Kidney epithelial cell (primary cell): ENCODE data around the gene PNMA8C. TPM values are rescaled to one million over a fixed set of nuclear protein-coding genes. Genes with fewer than 3 reads are reported as not detected.

Experiments
- DNase-seq: peaks from one replicate; pipeline ENCODE4 v3.0.0-alpha.2; 2010; ENCODE audit warnings: low read depth
- H3K27me3 ChIP-seq: 2 replicates; pipeline ENCODE4 v1.6.0; 2011; ENCODE audit warnings: low read length; ENCODE audit not compliant: control insufficient read depth, insufficient read depth
- H3K36me3 ChIP-seq: 2 replicates; pipeline ENCODE4 v1.5.1; 2011; ENCODE audit warnings: low read length; ENCODE audit not compliant: control insufficient read depth, insufficient read depth
- H3K4me3 ChIP-seq: 2 replicates; pipeline ENCODE4 v1.5.1; 2011; ENCODE audit warnings: low read depth, mild to moderate bottlenecking, control low read depth, low read length
- CTCF ChIP-seq: IDR thresholded peaks from 2 replicates; pipeline ENCODE4 v1.5.1; 2011; ENCODE audit warnings: mild to moderate bottlenecking, moderate library complexity, low read length, control low read depth, inconsistent platforms; ENCODE audit not compliant: insufficient read depth, poor library complexity, severe bottlenecking
- total RNA-seq: library from RNA; depleted of rRNA; stranded (reverse); fragments of >200 nt; gene quantifications from 2 replicates; pipeline ENCODE4 v1.2.3, GENCODE V29; 2015

Gene PNMA8C
- 0.25 and 0.27 TPM in 2 replicates for total RNA-seq

GRCh38 chr19:46428239-46429135, at the start of gene PNMA8C:
Gene PNMA8C (minus strand): TSS chr19:46428936. CDS start chr19:46428359, 577 bp downstream.
- H3K36me3 ChIP-seq, result no peaks in the 10 kb centered on the region
- DNase-seq, result no peak
- peaks cover 6% of the 10 kb centered on the region for H3K27me3 ChIP-seq
- no peak within 1 kb of the TSS for H3K4me3 ChIP-seq
- no peak for TF ChIP-seq CTCF

DNA sequence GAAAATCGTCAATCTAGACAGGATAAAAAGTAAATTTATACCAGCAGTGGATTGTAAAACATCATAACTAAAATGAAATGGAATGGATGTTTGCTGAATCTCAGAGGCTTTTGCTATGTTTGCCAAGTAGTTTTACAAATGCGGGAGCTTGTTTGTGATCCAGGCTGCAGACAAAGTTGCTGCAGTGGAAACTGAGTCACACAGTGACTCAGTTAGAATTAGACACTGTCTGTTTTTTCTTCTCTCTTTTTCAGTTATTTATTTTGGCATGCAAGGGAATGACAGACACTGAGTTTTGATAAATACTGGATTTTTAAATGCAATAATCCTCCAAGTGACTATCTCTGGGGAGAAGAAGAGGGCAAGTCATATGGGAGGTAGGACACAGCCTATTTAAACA, 47.2 kb upstream of the PNMA8C start:
- H3K27me3 ChIP-seq, result no peaks in the 10 kb centered on the region
- TF ChIP-seq CTCF, result no peak
- no peaks in the 10 kb centered on the region for H3K36me3 ChIP-seq
- H3K4me3 ChIP-seq, result no peak overlapping the region
- no peak for DNase-seq

GRCh38 chr19:46474211-46474610, 45.5 kb upstream of the PNMA8C start:
- Histone ChIP-seq H3K4me3 (no peak overlapping the region), H3K27me3 (no peaks in the 10 kb centered on the region), H3K36me3 (no peaks in the 10 kb centered on the region)
- DNase-seq, result no peak
- no peak for TF ChIP-seq CTCF

GRCh38 chr19:46472592-46472991, 43.9 kb upstream of the PNMA8C start:
- no peak for TF ChIP-seq CTCF
- no peak for DNase-seq
- Histone ChIP-seq H3K36me3 (no peaks in the 10 kb centered on the region), H3K4me3 (no peak overlapping the region), H3K27me3 (no peaks in the 10 kb centered on the region)

DNA sequence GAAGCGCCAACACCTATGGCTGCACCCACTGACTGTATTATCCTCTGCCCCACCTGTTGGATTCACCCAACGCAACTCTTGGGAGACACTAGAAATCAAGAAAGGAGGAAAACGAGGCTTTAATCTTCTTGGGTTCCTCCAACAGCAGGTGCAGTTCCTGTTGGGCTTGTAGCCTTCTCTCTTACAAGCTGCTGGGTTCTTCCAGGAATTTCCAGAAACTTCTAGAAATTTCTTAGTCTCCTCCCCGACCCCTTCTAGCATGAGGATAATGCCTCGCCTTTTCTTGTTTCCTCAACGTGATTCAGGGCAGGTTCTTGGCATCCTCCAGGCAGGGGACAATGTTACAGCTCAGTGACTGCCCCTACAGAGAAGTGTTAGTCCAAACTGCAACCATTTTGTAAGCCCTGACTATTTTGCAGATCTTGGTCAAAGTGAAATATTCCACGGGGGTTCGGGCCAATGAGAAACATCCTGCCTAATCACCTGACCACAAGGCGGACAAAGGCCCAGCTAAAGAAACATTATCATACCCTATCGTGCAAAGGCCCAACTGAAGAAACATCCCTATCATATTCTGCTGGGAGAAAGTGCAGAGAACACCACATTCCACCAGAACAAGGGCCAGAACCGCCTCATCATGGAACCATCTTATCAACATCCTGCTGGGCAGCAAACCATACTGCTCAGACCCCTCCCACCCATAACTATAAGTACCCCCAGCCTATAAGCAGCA, 43.2 kb upstream of the PNMA8C start:
- no peak for TF ChIP-seq CTCF
- Histone ChIP-seq H3K4me3 (peak overlapping the region; percentile 42), H3K27me3 (no peaks in the 10 kb centered on the region), H3K36me3 (no peaks in the 10 kb centered on the region)
- no peak for DNase-seq
